WTC11 (cell line): ENCODE results near the gene DYDC1. TPM values are rescaled to one million over a fixed set of nuclear protein-coding genes. Genes with fewer than 3 reads are reported as not detected.

Experiments used
- ATAC-seq: fragments of 200-7000 bp; cut with Tn5 transposase; 2 replicates; pipeline ENCODE4 v1.10.0; 2021; ENCODE audit warnings: mild to moderate bottlenecking, moderate library complexity
- CTCF ChIA-PET: fragments of 300-600 bp; sonication (Branson Sonifier 250); formaldehyde crosslinking; loops from one replicate; lab custom pipeline; 2021; ENCODE audit warnings: antibody characterized with exemption; lab: Charles Lee
- POLR2A ChIA-PET: fragments of 350-600 bp; sonication (Branson Sonifier 250); formaldehyde crosslinking; loops from one replicate; lab custom pipeline; 2021; ENCODE audit warnings: antibody characterized with exemption; lab: Charles Lee
- DNase-seq: peaks from one replicate; pipeline ENCODE4 v3.0.0; 2021; ENCODE audit warnings: low spot score
- H3K27ac Mint-ChIP-seq: 2 replicates; pipeline ENCODE4 v1.8.0; 2021; ENCODE audit warnings: mixed read lengths
- H3K27me3 Mint-ChIP-seq: 2 replicates; pipeline ENCODE4 v1.8.0; 2021; ENCODE audit warnings: low read depth, mild to moderate bottlenecking, moderate library complexity, mixed read lengths
- H3K36me3 Mint-ChIP-seq: 2 replicates; pipeline ENCODE4 v1.8.0; 2021; ENCODE audit warnings: mixed read lengths
- H3K4me1 Mint-ChIP-seq: 2 replicates; pipeline ENCODE4 v1.8.0; 2022; ENCODE audit warnings: mixed read lengths
- H3K4me3 Mint-ChIP-seq: 2 replicates; pipeline ENCODE4 v1.8.0; 2021; ENCODE audit warnings: mild to moderate bottlenecking, moderate library complexity, mixed read lengths
- H3K9me3 Mint-ChIP-seq: 2 replicates; pipeline ENCODE4 v1.8.0; 2021; ENCODE audit warnings: mixed read lengths
- AR ChIP-seq: fragments of 250-450 bp; sonication (Bioruptor Pico); IDR thresholded peaks from 2 replicates; pipeline ENCODE4 v1.9.0; 2021; ENCODE audit warnings: mild to moderate bottlenecking
- ARID4B ChIP-seq: sonication (generic); formaldehyde crosslinking; IDR thresholded peaks from 2 replicates; pipeline ENCODE4 v1.8.0; 2023; ENCODE audit warnings: missing genetic modification reagents, mild to moderate bottlenecking, borderline replicate concordance
- ETV6 ChIP-seq: sonication (generic); formaldehyde crosslinking; IDR thresholded peaks from 2 replicates; pipeline ENCODE4 v1.8.1; 2022; ENCODE audit warnings: mild to moderate bottlenecking, missing genetic modification reagents
- JAZF1 ChIP-seq: fragments of 250-450 bp; sonication (Bioruptor Pico); IDR thresholded peaks from 2 replicates; pipeline ENCODE4 v1.9.0; 2021; ENCODE audit warnings: moderate library complexity, mild to moderate bottlenecking, inconsistent platforms
- PRDM15 ChIP-seq: sonication (generic); formaldehyde crosslinking; IDR thresholded peaks from 2 replicates; pipeline ENCODE4 v1.8.0; 2022; ENCODE audit warnings: missing genetic modification reagents
- PREB ChIP-seq: sonication (generic); formaldehyde crosslinking; IDR thresholded peaks from 2 replicates; pipeline ENCODE4 v1.8.1; 2022; ENCODE audit warnings: mild to moderate bottlenecking, missing genetic modification reagents, moderate library complexity, borderline replicate concordance
- TCF7 ChIP-seq: sonication (generic); formaldehyde crosslinking; IDR thresholded peaks from 2 replicates; pipeline ENCODE4 v1.8.0; 2022; ENCODE audit warnings: mild to moderate bottlenecking, low read depth, missing genetic modification reagents, moderate library complexity
- TEAD1 ChIP-seq: sonication (generic); formaldehyde crosslinking; IDR thresholded peaks from 2 replicates; pipeline ENCODE4 v1.8.0; 2022; ENCODE audit warnings: mild to moderate bottlenecking, missing genetic modification reagents
- USF1 ChIP-seq: sonication (generic); formaldehyde crosslinking; IDR thresholded peaks from 2 replicates; pipeline ENCODE4 v1.8.0; 2022; ENCODE audit warnings: mild to moderate bottlenecking, missing genetic modification reagents
- ZNF263 ChIP-seq: sonication (generic); formaldehyde crosslinking; IDR thresholded peaks from 2 replicates; pipeline ENCODE4 v1.8.1; 2022; ENCODE audit warnings: low read depth, mild to moderate bottlenecking, moderate library complexity, missing genetic modification reagents
- ZNF416 ChIP-seq: fragments of 250-450 bp; sonication (Bioruptor Pico); IDR thresholded peaks from 2 replicates; pipeline ENCODE4 v1.9.0; 2021; ENCODE audit warnings: mild to moderate bottlenecking, inconsistent platforms
- ZNF423 ChIP-seq: fragments of 250-450 bp; sonication (Bioruptor Pico); IDR thresholded peaks from 2 replicates; pipeline ENCODE4 v2.1.2; 2022; ENCODE audit warnings: mild to moderate bottlenecking, moderate library complexity
- ZNF512 ChIP-seq: sonication (generic); formaldehyde crosslinking; IDR thresholded peaks from 2 replicates; pipeline ENCODE4 v1.8.1; 2022; ENCODE audit warnings: missing genetic modification reagents, borderline replicate concordance
- total RNA-seq: library from RNA; stranded (reverse); gene quantifications from 3 replicates; pipeline ENCODE4 v1.2.3, GENCODE V29; 2021
- TF ChIP-seq, protein P1 (sequence below): sonication (generic); formaldehyde crosslinking; conservative IDR thresholded peaks from 2 replicates; pipeline ENCODE4 v1.8.1; 2023; ENCODE audit warnings: mild to moderate bottlenecking, low read depth, missing genetic modification reagents, moderate library complexity
- TF ChIP-seq, protein P2 (sequence below): fragments of 250-450 bp; sonication (Bioruptor Pico); IDR thresholded peaks from 2 replicates; pipeline ENCODE4 v1.9.0; 2021; ENCODE audit warnings: mild to moderate bottlenecking

DYDC1 gene
- total RNA-seq, 1 experiment from 2014 or later = 0.52 TPM

- no peak for TF ChIP-seq ZNF512 (CRISPR knock-in tag)
- TF ChIP-seq, protein P1, sequence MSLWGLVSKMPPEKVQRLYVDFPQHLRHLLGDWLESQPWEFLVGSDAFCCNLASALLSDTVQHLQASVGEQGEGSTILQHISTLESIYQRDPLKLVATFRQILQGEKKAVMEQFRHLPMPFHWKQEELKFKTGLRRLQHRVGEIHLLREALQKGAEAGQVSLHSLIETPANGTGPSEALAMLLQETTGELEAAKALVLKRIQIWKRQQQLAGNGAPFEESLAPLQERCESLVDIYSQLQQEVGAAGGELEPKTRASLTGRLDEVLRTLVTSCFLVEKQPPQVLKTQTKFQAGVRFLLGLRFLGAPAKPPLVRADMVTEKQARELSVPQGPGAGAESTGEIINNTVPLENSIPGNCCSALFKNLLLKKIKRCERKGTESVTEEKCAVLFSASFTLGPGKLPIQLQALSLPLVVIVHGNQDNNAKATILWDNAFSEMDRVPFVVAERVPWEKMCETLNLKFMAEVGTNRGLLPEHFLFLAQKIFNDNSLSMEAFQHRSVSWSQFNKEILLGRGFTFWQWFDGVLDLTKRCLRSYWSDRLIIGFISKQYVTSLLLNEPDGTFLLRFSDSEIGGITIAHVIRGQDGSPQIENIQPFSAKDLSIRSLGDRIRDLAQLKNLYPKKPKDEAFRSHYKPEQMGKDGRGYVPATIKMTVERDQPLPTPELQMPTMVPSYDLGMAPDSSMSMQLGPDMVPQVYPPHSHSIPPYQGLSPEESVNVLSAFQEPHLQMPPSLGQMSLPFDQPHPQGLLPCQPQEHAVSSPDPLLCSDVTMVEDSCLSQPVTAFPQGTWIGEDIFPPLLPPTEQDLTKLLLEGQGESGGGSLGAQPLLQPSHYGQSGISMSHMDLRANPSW (CRISPR knock-in tag) = no peak
- no peak for TF ChIP-seq USF1 (CRISPR knock-in tag)
- TF ChIP-seq ZNF416 (CRISPR knock-in tag) = no peak
Observed at GRCh38 chr10:80380185-80380584, 23.6 kb upstream of the DYDC1 start (continued).

GRCh38 chr10:80379701-80380100 is 23.1 kb upstream of the DYDC1 start:
- ChIA-PET CTCF (interaction anchor here (0.6 to 4.5 kb wide), 5 partner anchors 17 to 125 kb away, joined by 3 to 42 read pairs (median 6); no protein-coding TSS in a partner anchor), POLR2A (interaction anchor here (0.6 kb wide), 1 partner anchor 207 kb away, joined by 3 read pairs; no protein-coding TSS in a partner anchor)
- Mint-ChIP-seq H3K27me3 (no peaks in the 10 kb centered on the region), H3K9me3 (no peaks in the 10 kb centered on the region), H3K36me3 (no peaks in the 10 kb centered on the region), H3K4me1 (peaks cover 5% of the 10 kb centered on the region; the same call in 1 of the 2 replicates), H3K27ac (no peak overlapping the region), H3K4me3 (no peak overlapping the region)
- ATAC-seq (no peak), DNase-seq (no peak)
- TF ChIP-seq ZNF512 (CRISPR knock-in tag) (no peak), PRDM15 (CRISPR knock-in tag) (no peak), ARID4B (no peak), TEAD1 (no peak), AR (CRISPR knock-in tag) (no peak), ZNF423 (CRISPR knock-in tag) (no peak), ETV6 (no peak), ZNF416 (CRISPR knock-in tag) (no peak), ZNF263 (CRISPR knock-in tag) (no peak), TCF7 (no peak), PREB (CRISPR knock-in tag) (no peak), JAZF1 (CRISPR knock-in tag) (no peak)
- TF ChIP-seq, protein P2, sequence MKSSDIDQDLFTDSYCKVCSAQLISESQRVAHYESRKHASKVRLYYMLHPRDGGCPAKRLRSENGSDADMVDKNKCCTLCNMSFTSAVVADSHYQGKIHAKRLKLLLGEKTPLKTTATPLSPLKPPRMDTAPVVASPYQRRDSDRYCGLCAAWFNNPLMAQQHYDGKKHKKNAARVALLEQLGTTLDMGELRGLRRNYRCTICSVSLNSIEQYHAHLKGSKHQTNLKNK (CRISPR knock-in tag) = no peak
